Measurements from ENCODE around the gene EXOC3L2. TPM values are rescaled to one million over a fixed set of nuclear protein-coding genes. Genes with fewer than 3 reads are reported as not detected.

EXOC3L2 gene
- total RNA-seq (not detected), polyA plus RNA-seq (not detected), total RNA-seq (not detected)

- Mint-ChIP-seq H3K27ac (no peak within 1 kb of the TSS), H3K36me3 (no peaks in the 10 kb centered on the region), H3K9me3 (no peaks in the 10 kb centered on the region), H3K4me1 (peaks cover 0 to 12% (median 4%) of the 10 kb centered on the region in 7 donors), H3K4me3 (peak within 1 kb of the TSS in 1 of 10 donors; percentile 61), H3K27me3 (peaks cover 4 to 15% (median 8%) of the 10 kb centered on the region in 5 donors)
- Histone ChIP-seq H3K27me3 (ENCODE audit: control insufficient read depth in 2 of 2, insufficient read depth in 2 of 2, low read length in 2 of 2) (no peaks in the 10 kb centered on the region), H3K9me3 (ENCODE audit: control insufficient read depth in 2 of 3, low read length in 3 of 3) (no peaks in the 10 kb centered on the region), H3K4me1 (ENCODE audit: control insufficient read depth in 2 of 2, insufficient read depth in 2 of 2, low read length in 2 of 2) (peaks cover 0 to 2% of the 10 kb centered on the region in 2 donors), H3K36me3 (ENCODE audit: control insufficient read depth in 2 of 3, insufficient read depth in 3 of 3, low read length in 3 of 3) (no peaks in the 10 kb centered on the region), H3K27ac (ENCODE audit: low read depth, low read length) (no peak within 1 kb of the TSS), H3K4me3 (ENCODE audit: low read length) (no peak within 1 kb of the TSS)
- ChIA-PET POLR2A (interaction anchor here (0.6 kb wide), 1 partner anchor 89 kb away, joined by 3 read pairs; no protein-coding TSS in a partner anchor), CTCF (no interaction called here)
- DNase-seq (no peak), ATAC-seq (no peak)
- intact Hi-C loops (cut with micrococcal nuclease), result loop anchor here in 1 of 2 donors (5.0 kb wide), 1 partner anchor 343 kb away; no protein-coding TSS in a partner anchor
Observed at GRCh38 chr19:45245334-45245787, at the start of gene EXOC3L2. EXOC3L2 (minus strand) TSS chr19:45245407; CDS start chr19:45239045, 6,362 bp downstream.

GRCh38 chr19:45294291-45295029 is 49.3 kb upstream of the EXOC3L2 start:
- CTCF ChIA-PET, result no interaction called here
- H3K27ac Mint-ChIP-seq, result no peak overlapping the region
- no peak for DNase-seq
- intact Hi-C loops (cut with micrococcal nuclease), result no loop called here
- peaks cover 0 to 10% (median 3%) of the 10 kb centered on the region in 11 donors for H3K9me3 Mint-ChIP-seq
- H3K36me3 ChIP-seq (ENCODE audit: control insufficient read depth in 2 of 3, insufficient read depth in 3 of 3, low read length in 3 of 3), result peaks cover 0 to 51% (median 3%) of the 10 kb centered on the region in 3 experiments
- H3K4me3 Mint-ChIP-seq, result no peak overlapping the region
- H3K36me3 Mint-ChIP-seq, result peaks cover 19 to 66% (median 43%) of the 10 kb centered on the region in 5 donors
- no peak overlapping the region for H3K4me3 ChIP-seq (ENCODE audit: low read length)
- POLR2A ChIA-PET, result interaction anchor here (0.6 kb wide), 1 partner anchor 8 kb away, joined by 5 read pairs; no protein-coding TSS in a partner anchor
- H3K4me1 ChIP-seq (ENCODE audit: control insufficient read depth in 2 of 2, insufficient read depth in 2 of 2, low read length in 2 of 2), result no peaks in the 10 kb centered on the region
- no peaks in the 10 kb centered on the region for H3K4me1 Mint-ChIP-seq
- H3K27me3 ChIP-seq (ENCODE audit: control insufficient read depth in 2 of 2, insufficient read depth in 2 of 2, low read length in 2 of 2), result no peaks in the 10 kb centered on the region
- ATAC-seq, result no peak
- no peaks in the 10 kb centered on the region for H3K27me3 Mint-ChIP-seq
- H3K27ac ChIP-seq (ENCODE audit: low read depth, low read length), result no peak overlapping the region
- peaks cover 0 to 4% (median 0%) of the 10 kb centered on the region in 3 experiments for H3K9me3 ChIP-seq (ENCODE audit: control insufficient read depth in 2 of 3, low read length in 3 of 3)

GRCh38 chr19:45293682-45294081 is 48.5 kb upstream of the EXOC3L2 start:
- H3K27me3 ChIP-seq (ENCODE audit: control insufficient read depth in 2 of 2, insufficient read depth in 2 of 2, low read length in 2 of 2), result no peaks in the 10 kb centered on the region
- H3K4me3 Mint-ChIP-seq, result no peak overlapping the region
- no peak overlapping the region for H3K27ac ChIP-seq (ENCODE audit: low read depth, low read length)
- DNase-seq, result no peak
- no peaks in the 10 kb centered on the region for H3K4me1 ChIP-seq (ENCODE audit: control insufficient read depth in 2 of 2, insufficient read depth in 2 of 2, low read length in 2 of 2)
- peaks cover 0 to 50% (median 3%) of the 10 kb centered on the region in 3 experiments for H3K36me3 ChIP-seq (ENCODE audit: control insufficient read depth in 2 of 3, insufficient read depth in 3 of 3, low read length in 3 of 3)
- ChIA-PET POLR2A (no interaction called here), CTCF (no interaction called here)
- intact Hi-C loops (cut with micrococcal nuclease), result no loop called here
- H3K4me3 ChIP-seq (ENCODE audit: low read length), result no peak overlapping the region
- no peaks in the 10 kb centered on the region for H3K4me1 Mint-ChIP-seq
- peaks cover 0 to 4% (median 0%) of the 10 kb centered on the region in 3 experiments for H3K9me3 ChIP-seq (ENCODE audit: control insufficient read depth in 2 of 3, low read length in 3 of 3)
- H3K9me3 Mint-ChIP-seq, result peaks cover 0 to 10% (median 3%) of the 10 kb centered on the region in 11 donors
- peaks cover 19 to 64% (median 39%) of the 10 kb centered on the region in 5 donors for H3K36me3 Mint-ChIP-seq
- H3K27me3 Mint-ChIP-seq, result no peaks in the 10 kb centered on the region
- H3K27ac Mint-ChIP-seq, result no peak overlapping the region
- no peak for ATAC-seq

GRCh38 chr19:45291834-45292233 is 46.6 kb upstream of the EXOC3L2 start:
- Histone ChIP-seq H3K4me3 (ENCODE audit: low read length) (no peak overlapping the region), H3K27ac (ENCODE audit: low read depth, low read length) (no peak overlapping the region), H3K4me1 (ENCODE audit: control insufficient read depth in 2 of 2, insufficient read depth in 2 of 2, low read length in 2 of 2) (no peaks in the 10 kb centered on the region), H3K27me3 (ENCODE audit: control insufficient read depth in 2 of 2, insufficient read depth in 2 of 2, low read length in 2 of 2) (no peaks in the 10 kb centered on the region), H3K9me3 (ENCODE audit: control insufficient read depth in 2 of 3, low read length in 3 of 3) (peaks cover 0 to 4% (median 0%) of the 10 kb centered on the region in 3 experiments), H3K36me3 (ENCODE audit: control insufficient read depth in 2 of 3, insufficient read depth in 3 of 3, low read length in 3 of 3) (peaks cover 0 to 45% (median 3%) of the 10 kb centered on the region in 3 experiments)
- POLR2A ChIA-PET, result no interaction called here
- Mint-ChIP-seq H3K27ac (no peak overlapping the region), H3K36me3 (peaks cover 15 to 61% (median 35%) of the 10 kb centered on the region in 5 donors), H3K9me3 (peaks cover 0 to 10% (median 3%) of the 10 kb centered on the region in 11 donors), H3K4me1 (no peaks in the 10 kb centered on the region), H3K27me3 (no peaks in the 10 kb centered on the region), H3K4me3 (no peak overlapping the region)
- ATAC-seq, result no peak
- CTCF ChIA-PET, result no interaction called here
- DNase-seq, result no peak
- intact Hi-C loops (cut with micrococcal nuclease), result no loop called here

GRCh38 chr19:45290381-45290931 is 45.2 kb upstream of the EXOC3L2 start:
- ChIA-PET POLR2A (no interaction called here), CTCF (interaction anchor here (0.9 kb wide), 1 partner anchor 26 kb away, joined by 5 read pairs; no protein-coding TSS in a partner anchor)
- Histone ChIP-seq H3K9me3 (ENCODE audit: control insufficient read depth in 2 of 3, low read length in 3 of 3) (peaks cover 0 to 4% (median 0%) of the 10 kb centered on the region in 3 experiments), H3K36me3 (ENCODE audit: control insufficient read depth in 2 of 3, insufficient read depth in 3 of 3, low read length in 3 of 3) (peaks cover 0 to 49% (median 3%) of the 10 kb centered on the region in 3 experiments), H3K27ac (ENCODE audit: low read depth, low read length) (no peak overlapping the region), H3K4me3 (ENCODE audit: low read length) (no peak overlapping the region), H3K27me3 (ENCODE audit: control insufficient read depth in 2 of 2, insufficient read depth in 2 of 2, low read length in 2 of 2) (no peaks in the 10 kb centered on the region), H3K4me1 (ENCODE audit: control insufficient read depth in 2 of 2, insufficient read depth in 2 of 2, low read length in 2 of 2) (no peaks in the 10 kb centered on the region)
- no peak overlapping the region for H3K4me3 Mint-ChIP-seq
- peaks cover 0 to 10% (median 3%) of the 10 kb centered on the region in 11 donors for H3K9me3 Mint-ChIP-seq
- H3K27me3 Mint-ChIP-seq, result no peaks in the 10 kb centered on the region
- intact Hi-C loops (cut with micrococcal nuclease), result no loop called here
- no peaks in the 10 kb centered on the region for H3K4me1 Mint-ChIP-seq
- DNase-seq (no peak), ATAC-seq (no peak)
- no peak overlapping the region for H3K27ac Mint-ChIP-seq
- peaks cover 10 to 64% (median 41%) of the 10 kb centered on the region in 5 donors for H3K36me3 Mint-ChIP-seq

GRCh38 chr19:45283443-45284033 is 38.3 kb upstream of the EXOC3L2 start:
- Histone ChIP-seq H3K36me3 (ENCODE audit: control insufficient read depth in 2 of 3, insufficient read depth in 3 of 3, low read length in 3 of 3) (peaks cover 0 to 51% (median 0%) of the 10 kb centered on the region in 3 experiments), H3K4me1 (ENCODE audit: control insufficient read depth in 2 of 2, insufficient read depth in 2 of 2, low read length in 2 of 2) (no peaks in the 10 kb centered on the region), H3K4me3 (ENCODE audit: low read length) (no peak overlapping the region), H3K9me3 (ENCODE audit: control insufficient read depth in 2 of 3, low read length in 3 of 3) (no peaks in the 10 kb centered on the region), H3K27ac (ENCODE audit: low read depth, low read length) (no peak overlapping the region), H3K27me3 (ENCODE audit: control insufficient read depth in 2 of 2, insufficient read depth in 2 of 2, low read length in 2 of 2) (no peaks in the 10 kb centered on the region)
- Mint-ChIP-seq H3K4me3 (no peak overlapping the region), H3K36me3 (peaks cover 6 to 54% (median 31%) of the 10 kb centered on the region in 5 donors), H3K4me1 (no peaks in the 10 kb centered on the region), H3K9me3 (peaks cover 0 to 3% (median 0%) of the 10 kb centered on the region in 11 donors), H3K27me3 (no peaks in the 10 kb centered on the region), H3K27ac (no peak overlapping the region)
- no peak for ATAC-seq
- intact Hi-C loops (cut with micrococcal nuclease), result no loop called here
- no peak for DNase-seq
- POLR2A ChIA-PET, result no interaction called here
- CTCF ChIA-PET, result no interaction called here
